ENCODE measurements around the gene GRPEL1.

GRPEL1 gene

DNA sequence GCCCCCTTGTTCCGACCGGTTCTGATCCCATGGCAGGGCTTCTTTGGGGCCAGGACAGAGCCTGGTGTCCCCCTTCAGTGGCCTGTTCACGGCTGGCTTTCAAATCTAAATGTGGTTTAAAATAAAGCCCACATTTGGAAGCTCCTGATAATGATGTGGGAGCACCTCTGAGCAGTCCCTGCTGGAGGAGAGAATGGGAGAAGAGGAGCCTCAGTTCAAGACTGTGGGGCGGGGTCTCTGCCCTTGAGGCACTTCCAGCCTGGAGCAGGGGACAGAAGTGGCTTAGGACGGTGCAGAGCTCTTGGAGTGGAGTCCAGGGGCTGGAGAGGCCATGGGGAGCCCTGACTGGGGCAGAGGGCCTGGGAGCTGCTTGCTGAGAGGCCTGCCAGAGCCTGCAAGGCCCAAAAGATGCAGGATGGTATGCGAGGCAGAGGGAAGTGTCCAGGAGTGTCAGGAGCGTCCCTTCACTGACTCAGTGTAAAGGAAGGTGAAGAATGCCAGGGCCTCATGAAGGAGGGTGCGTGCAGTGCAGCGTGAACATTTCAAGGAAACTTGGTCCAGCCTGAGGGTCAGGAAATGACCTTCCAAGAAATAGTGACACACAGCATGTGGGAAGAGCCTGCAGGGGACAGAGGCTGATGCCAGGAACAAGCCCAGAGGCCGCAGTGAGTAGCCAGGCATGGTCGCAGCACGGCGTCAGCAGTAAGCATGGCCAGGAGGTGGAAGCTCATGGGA lies 45.8 kb downstream of the GRPEL1 start:
- H3K4me3 ChIP-seq (ENCODE audit: low read depth, low read length) = no peak overlapping the region
- H3K9me3 ChIP-seq (ENCODE audit: control insufficient read depth, insufficient read depth, low read length) = no peaks in the 10 kb centered on the region
- no peak overlapping the region for H3K9ac ChIP-seq (ENCODE audit: low read depth, low read length)
- no peak overlapping the region for H3K27ac ChIP-seq (ENCODE audit: low read depth, low read length)
- no peaks in the 10 kb centered on the region for H3K4me1 ChIP-seq (ENCODE audit: control insufficient read depth, insufficient read depth, low read length)
- no peaks in the 10 kb centered on the region for H3K27me3 ChIP-seq (ENCODE audit: control insufficient read depth, insufficient read depth, low read length)
- H3K36me3 ChIP-seq (ENCODE audit: control insufficient read depth, insufficient read depth, low read length) = peaks cover 46% of the 10 kb centered on the region

DNA sequence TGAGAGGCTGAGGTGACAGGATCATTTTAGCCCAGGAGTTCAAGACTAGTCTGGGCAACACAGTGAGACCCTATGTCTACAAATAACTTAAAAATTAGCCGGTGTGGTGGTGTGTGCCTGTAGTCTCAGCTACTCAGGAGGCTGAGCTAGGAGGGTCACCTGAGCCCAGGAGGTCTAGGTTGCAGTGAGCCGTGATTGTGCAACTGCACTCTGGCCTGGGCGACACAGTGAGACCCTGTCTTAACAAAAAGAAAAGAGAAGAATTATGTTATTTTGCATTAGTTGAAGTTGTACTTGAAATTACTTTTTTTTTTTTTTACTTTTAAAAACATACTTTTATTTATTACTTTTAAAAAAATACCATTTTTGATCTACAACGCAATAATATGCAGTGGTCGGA lies 46.5 kb downstream of the GRPEL1 start:
- no peak overlapping the region for H3K9ac ChIP-seq (ENCODE audit: low read depth, low read length)
- H3K9me3 ChIP-seq (ENCODE audit: control insufficient read depth, insufficient read depth, low read length) = no peaks in the 10 kb centered on the region
- H3K27me3 ChIP-seq (ENCODE audit: control insufficient read depth, insufficient read depth, low read length) = no peaks in the 10 kb centered on the region
- H3K27ac ChIP-seq (ENCODE audit: low read depth, low read length) = no peak overlapping the region
- no peaks in the 10 kb centered on the region for H3K4me1 ChIP-seq (ENCODE audit: control insufficient read depth, insufficient read depth, low read length)
- no peak overlapping the region for H3K4me3 ChIP-seq (ENCODE audit: low read depth, low read length)
- H3K36me3 ChIP-seq (ENCODE audit: control insufficient read depth, insufficient read depth, low read length) = peaks cover 51% of the 10 kb centered on the region

DNA sequence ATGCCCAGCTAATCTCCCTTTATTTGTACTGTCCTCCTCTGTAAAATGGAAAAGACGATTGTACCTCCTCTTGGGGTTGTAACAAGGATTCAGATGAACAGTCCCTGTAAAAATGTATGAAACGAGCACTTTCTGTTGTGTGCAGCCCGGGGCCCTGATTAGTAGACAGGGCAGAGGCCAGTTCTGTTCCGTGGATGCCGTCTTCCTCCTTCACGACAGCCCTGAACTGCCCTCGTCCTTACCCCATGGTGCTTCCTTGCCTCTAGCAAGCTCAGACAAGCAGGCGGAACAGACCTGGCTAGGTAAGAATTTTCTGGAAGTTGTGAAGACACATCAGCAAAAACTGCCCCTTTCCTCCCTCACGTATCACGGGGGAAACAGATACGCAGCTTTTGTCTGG lies 47.0 kb downstream of the GRPEL1 start:
- peaks cover 55% of the 10 kb centered on the region for H3K36me3 ChIP-seq (ENCODE audit: control insufficient read depth, insufficient read depth, low read length)
- no peaks in the 10 kb centered on the region for H3K9me3 ChIP-seq (ENCODE audit: control insufficient read depth, insufficient read depth, low read length)
- H3K27ac ChIP-seq (ENCODE audit: low read depth, low read length) = no peak overlapping the region

DNA sequence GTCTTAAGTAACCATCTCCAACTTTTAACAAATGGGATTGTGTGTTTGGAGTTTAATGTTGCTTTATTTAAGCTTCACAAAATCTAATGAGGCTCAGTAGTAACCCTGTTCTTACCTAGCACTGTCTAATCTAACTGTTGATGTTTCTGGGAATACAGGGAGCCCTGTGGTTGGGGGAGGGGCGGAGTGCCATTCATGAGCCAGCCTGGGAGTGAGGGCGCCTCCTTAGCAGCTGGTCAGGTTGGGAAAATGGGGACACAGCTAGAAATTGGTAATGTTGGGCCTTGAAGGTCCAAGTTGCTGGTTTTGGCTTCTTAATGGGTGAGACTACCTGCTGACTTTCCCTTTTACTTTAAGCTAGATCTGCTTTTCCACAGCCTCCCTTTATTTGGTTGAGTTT lies 47.6 kb downstream of the GRPEL1 start:
- Histone ChIP-seq H3K36me3 (ENCODE audit: control insufficient read depth, insufficient read depth, low read length) (peaks cover 55% of the 10 kb centered on the region), H3K4me3 (ENCODE audit: low read depth, low read length) (no peak overlapping the region), H3K9ac (ENCODE audit: low read depth, low read length) (no peak overlapping the region), H3K27me3 (ENCODE audit: control insufficient read depth, insufficient read depth, low read length) (no peaks in the 10 kb centered on the region), H3K4me1 (ENCODE audit: control insufficient read depth, insufficient read depth, low read length) (no peaks in the 10 kb centered on the region), H3K9me3 (ENCODE audit: control insufficient read depth, insufficient read depth, low read length) (no peaks in the 10 kb centered on the region), H3K27ac (ENCODE audit: low read depth, low read length) (no peak overlapping the region)

More for the DNA sequence above, 47.0 kb downstream of the GRPEL1 start:
- Histone ChIP-seq H3K4me3 (ENCODE audit: low read depth, low read length) (no peak overlapping the region), H3K4me1 (ENCODE audit: control insufficient read depth, insufficient read depth, low read length) (no peaks in the 10 kb centered on the region), H3K9ac (ENCODE audit: low read depth, low read length) (no peak overlapping the region), H3K27me3 (ENCODE audit: control insufficient read depth, insufficient read depth, low read length) (no peaks in the 10 kb centered on the region)

DNA sequence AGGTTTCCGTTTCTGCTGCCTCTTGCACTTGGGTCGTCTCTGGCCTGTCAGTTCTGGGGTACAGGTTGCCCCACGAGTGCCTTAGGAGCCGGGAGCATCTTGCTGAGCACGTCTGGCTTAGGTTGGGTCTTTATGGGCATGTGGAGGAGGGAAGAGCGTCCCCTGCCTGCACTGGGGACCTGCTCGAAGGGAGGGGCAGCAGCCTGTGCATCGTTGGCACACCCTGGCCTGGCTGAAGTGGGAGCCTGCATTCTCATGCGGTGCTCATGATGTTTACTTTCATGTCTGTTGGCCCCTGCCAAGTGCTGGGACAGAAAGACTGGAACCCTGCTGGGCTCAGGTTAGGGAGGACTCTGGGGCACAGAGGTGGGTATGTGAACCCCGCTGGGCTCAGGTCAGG lies 48.5 kb downstream of the GRPEL1 start:
- Histone ChIP-seq H3K36me3 (ENCODE audit: control insufficient read depth, insufficient read depth, low read length) (peaks cover 56% of the 10 kb centered on the region), H3K9ac (ENCODE audit: low read depth, low read length) (no peak overlapping the region), H3K27me3 (ENCODE audit: control insufficient read depth, insufficient read depth, low read length) (no peaks in the 10 kb centered on the region), H3K27ac (ENCODE audit: low read depth, low read length) (no peak overlapping the region), H3K4me3 (ENCODE audit: low read depth, low read length) (no peak overlapping the region), H3K9me3 (ENCODE audit: control insufficient read depth, insufficient read depth, low read length) (no peaks in the 10 kb centered on the region), H3K4me1 (ENCODE audit: control insufficient read depth, insufficient read depth, low read length) (no peaks in the 10 kb centered on the region)

DNA sequence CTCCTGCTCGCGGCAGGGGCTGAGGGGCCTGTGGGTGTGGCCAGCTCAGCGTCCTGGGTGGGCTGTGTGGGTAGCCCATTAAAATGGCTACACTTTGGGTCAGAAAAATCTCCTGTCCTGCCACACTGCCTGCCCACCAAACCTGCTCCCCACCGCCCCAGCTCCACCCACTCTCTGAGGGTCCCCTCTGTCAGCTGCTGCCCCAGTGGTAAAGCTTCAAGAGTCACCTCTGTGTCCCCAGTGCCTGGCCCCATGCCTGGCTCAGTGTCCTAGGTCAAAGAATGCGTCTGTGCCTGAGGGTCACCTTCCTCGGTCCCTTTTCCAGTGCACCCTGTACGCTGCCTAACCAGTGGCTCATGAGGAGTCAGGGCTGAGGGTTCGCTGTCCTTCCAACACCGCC lies 49.6 kb downstream of the GRPEL1 start:
- Histone ChIP-seq H3K36me3 (ENCODE audit: control insufficient read depth, insufficient read depth, low read length) (peaks cover 59% of the 10 kb centered on the region), H3K27ac (ENCODE audit: low read depth, low read length) (no peak overlapping the region), H3K9me3 (ENCODE audit: control insufficient read depth, insufficient read depth, low read length) (no peaks in the 10 kb centered on the region), H3K9ac (ENCODE audit: low read depth, low read length) (no peak overlapping the region), H3K27me3 (ENCODE audit: control insufficient read depth, insufficient read depth, low read length) (no peaks in the 10 kb centered on the region), H3K4me3 (ENCODE audit: low read depth, low read length) (no peak overlapping the region), H3K4me1 (ENCODE audit: control insufficient read depth, insufficient read depth, low read length) (no peaks in the 10 kb centered on the region)

DNA sequence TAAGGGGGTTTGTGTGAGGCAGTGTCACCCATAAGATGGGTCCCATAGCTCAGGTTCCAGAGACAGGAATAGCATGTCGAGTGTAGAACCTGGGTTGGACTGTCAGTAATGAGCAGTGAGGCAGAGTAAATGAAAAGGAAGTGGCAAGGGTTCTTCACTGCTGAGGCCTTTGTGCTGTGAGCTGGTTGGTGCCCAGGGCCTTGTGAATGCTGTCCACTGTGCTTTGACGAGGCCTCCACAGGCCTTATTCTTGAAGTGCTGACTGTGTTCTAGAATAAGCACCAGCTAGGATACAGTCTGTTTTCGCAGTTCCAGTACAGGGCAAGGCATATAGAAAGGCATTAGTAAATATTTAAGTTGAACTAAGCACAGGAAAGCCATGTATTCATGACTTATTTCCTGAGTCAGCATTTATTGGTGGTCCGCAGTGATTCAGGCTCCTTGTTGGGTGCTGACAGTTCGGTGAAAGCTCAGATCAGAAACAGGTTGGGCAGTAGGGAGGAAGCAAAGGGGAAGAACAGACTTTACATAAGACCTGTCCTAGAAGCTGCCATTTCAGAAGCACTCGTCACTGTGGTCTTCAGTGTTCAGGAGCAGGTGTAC lies 50.3 kb downstream of the GRPEL1 start:
- no peak overlapping the region for H3K9ac ChIP-seq (ENCODE audit: low read depth, low read length)
- no peak overlapping the region for H3K27ac ChIP-seq (ENCODE audit: low read depth, low read length)
- H3K4me3 ChIP-seq (ENCODE audit: low read depth, low read length) = no peak overlapping the region
- no peaks in the 10 kb centered on the region for H3K27me3 ChIP-seq (ENCODE audit: control insufficient read depth, insufficient read depth, low read length)
- H3K36me3 ChIP-seq (ENCODE audit: control insufficient read depth, insufficient read depth, low read length) = peaks cover 67% of the 10 kb centered on the region
- H3K4me1 ChIP-seq (ENCODE audit: control insufficient read depth, insufficient read depth, low read length) = no peaks in the 10 kb centered on the region
- no peaks in the 10 kb centered on the region for H3K9me3 ChIP-seq (ENCODE audit: control insufficient read depth, insufficient read depth, low read length)

DNA sequence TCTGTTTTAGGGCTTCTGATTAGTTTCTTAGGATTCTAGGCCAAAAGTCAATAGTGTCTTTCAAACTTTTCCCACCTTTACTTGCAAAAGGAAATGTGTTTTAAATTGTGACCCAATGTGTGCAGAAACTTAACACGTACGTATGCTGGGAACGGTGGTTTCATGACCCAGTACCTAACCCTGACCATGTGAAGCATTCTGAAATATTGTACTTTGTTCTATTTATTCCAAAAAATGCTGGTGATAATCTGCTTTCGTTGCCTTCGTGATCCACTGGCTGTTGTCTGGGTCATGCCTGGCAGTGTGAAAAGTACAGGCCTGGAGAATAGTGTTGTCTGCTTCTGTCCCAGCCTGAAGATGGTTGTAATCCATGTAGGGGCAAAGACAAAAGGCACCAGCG lies 51.4 kb downstream of the GRPEL1 start:
- Histone ChIP-seq H3K27me3 (ENCODE audit: control insufficient read depth, insufficient read depth, low read length) (no peaks in the 10 kb centered on the region), H3K4me1 (ENCODE audit: control insufficient read depth, insufficient read depth, low read length) (no peaks in the 10 kb centered on the region), H3K36me3 (ENCODE audit: control insufficient read depth, insufficient read depth, low read length) (peaks cover 68% of the 10 kb centered on the region), H3K9ac (ENCODE audit: low read depth, low read length) (no peak overlapping the region), H3K4me3 (ENCODE audit: low read depth, low read length) (no peak overlapping the region), H3K9me3 (ENCODE audit: control insufficient read depth, insufficient read depth, low read length) (no peaks in the 10 kb centered on the region), H3K27ac (ENCODE audit: low read depth, low read length) (no peak overlapping the region)

DNA sequence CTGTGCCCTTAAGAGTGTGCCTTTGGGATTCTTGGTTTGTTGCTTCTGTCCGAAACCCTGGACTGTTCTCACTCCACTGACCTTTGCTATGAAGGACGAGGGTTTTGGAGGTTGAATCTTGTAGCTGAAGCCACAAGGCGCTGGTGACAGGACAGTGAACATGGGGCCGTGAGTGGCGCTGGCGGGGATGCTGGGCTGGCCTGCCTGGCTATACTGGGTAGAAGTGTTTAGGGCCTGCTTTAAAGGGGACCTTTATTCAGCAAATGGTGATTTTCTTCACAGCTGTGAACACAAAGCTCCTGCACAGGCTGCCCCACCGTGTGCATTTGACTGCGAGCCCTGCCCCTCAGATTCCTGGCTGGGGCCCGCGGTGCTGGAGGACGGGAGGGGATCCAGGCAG lies 51.8 kb downstream of the GRPEL1 start:
- Histone ChIP-seq H3K4me3 (ENCODE audit: low read depth, low read length) (no peak overlapping the region), H3K27ac (ENCODE audit: low read depth, low read length) (no peak overlapping the region), H3K9me3 (ENCODE audit: control insufficient read depth, insufficient read depth, low read length) (no peaks in the 10 kb centered on the region), H3K27me3 (ENCODE audit: control insufficient read depth, insufficient read depth, low read length) (no peaks in the 10 kb centered on the region), H3K36me3 (ENCODE audit: control insufficient read depth, insufficient read depth, low read length) (peaks cover 69% of the 10 kb centered on the region), H3K9ac (ENCODE audit: low read depth, low read length) (no peak overlapping the region), H3K4me1 (ENCODE audit: control insufficient read depth, insufficient read depth, low read length) (no peaks in the 10 kb centered on the region)

DNA sequence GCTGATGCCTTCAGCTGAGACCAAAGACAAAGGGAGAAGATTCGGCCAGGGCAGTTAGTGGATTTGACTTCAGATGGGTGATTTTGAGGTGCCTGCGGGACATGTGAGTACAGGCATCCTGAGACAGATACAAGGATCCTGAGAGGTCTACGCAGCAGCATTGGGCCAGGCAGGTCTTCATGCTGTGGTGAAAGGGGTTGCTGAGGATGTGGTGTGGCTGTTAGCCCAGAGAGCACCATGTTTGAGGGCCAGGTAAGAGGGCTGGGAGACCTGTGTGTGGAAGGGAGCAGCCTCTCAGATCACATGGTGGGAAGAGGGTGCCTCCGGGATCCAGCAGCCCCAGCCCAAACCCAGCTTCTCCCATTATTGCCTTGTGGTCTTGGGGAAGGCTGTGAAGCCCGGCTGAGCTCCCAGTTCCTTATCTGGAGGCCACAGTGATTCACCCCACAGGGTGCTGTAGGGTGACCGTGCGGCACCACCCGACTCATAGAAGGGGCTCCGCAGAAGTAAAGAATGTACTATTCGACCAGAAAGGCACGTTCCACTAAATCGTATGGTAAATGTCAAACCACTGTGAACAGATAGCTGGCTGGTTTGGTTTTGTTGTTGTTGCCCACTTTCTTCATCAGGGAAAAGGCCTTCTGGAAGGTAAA lies 52.4 kb downstream of the GRPEL1 start:
- Histone ChIP-seq H3K4me1 (ENCODE audit: control insufficient read depth, insufficient read depth, low read length) (no peaks in the 10 kb centered on the region), H3K27me3 (ENCODE audit: control insufficient read depth, insufficient read depth, low read length) (no peaks in the 10 kb centered on the region), H3K36me3 (ENCODE audit: control insufficient read depth, insufficient read depth, low read length) (peaks cover 70% of the 10 kb centered on the region), H3K9me3 (ENCODE audit: control insufficient read depth, insufficient read depth, low read length) (no peaks in the 10 kb centered on the region), H3K27ac (ENCODE audit: low read depth, low read length) (no peak overlapping the region), H3K4me3 (ENCODE audit: low read depth, low read length) (no peak overlapping the region), H3K9ac (ENCODE audit: low read depth, low read length) (no peak overlapping the region)

DNA sequence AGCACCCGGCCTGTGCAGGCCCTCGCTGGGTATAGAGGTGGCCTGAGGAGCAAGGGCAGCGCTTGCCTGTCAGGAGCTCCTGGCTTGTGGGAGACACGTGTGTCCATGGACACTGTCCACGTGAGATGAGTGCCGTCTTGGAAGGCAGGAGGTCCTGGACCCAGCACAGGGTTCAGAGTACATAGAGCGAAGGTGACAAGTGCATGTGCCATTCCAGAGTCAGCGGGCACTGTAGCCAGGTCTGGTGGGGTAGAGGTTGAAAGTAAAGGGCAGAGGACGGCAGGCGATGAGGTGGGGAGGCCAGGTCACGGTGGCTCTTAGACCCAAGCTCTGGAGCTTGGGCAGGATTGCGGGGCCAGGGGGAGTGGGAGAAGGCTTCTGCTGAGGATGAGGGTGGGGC lies 53.0 kb downstream of the GRPEL1 start:
- Histone ChIP-seq H3K9me3 (ENCODE audit: control insufficient read depth, insufficient read depth, low read length) (no peaks in the 10 kb centered on the region), H3K4me3 (ENCODE audit: low read depth, low read length) (no peak overlapping the region), H3K27me3 (ENCODE audit: control insufficient read depth, insufficient read depth, low read length) (no peaks in the 10 kb centered on the region), H3K27ac (ENCODE audit: low read depth, low read length) (no peak overlapping the region), H3K36me3 (ENCODE audit: control insufficient read depth, insufficient read depth, low read length) (peaks cover 75% of the 10 kb centered on the region), H3K4me1 (ENCODE audit: control insufficient read depth, insufficient read depth, low read length) (no peaks in the 10 kb centered on the region), H3K9ac (ENCODE audit: low read depth, low read length) (no peak overlapping the region)
